OCI-LY7 (cell line): ENCODE measurements around the gene HMGB1. TPM values are rescaled to one million over a fixed set of nuclear protein-coding genes. Genes with fewer than 3 reads are reported as not detected.

Experiments
- BruUV-seq: library from RNA; stranded (reverse); fragments of 400-500 nt; replicated peaks from 2 replicates; lab custom pipeline; 2021; lab: Mats Ljungman, UMichigan
- CTCF ChIA-PET: fragments of 300-600 bp; sonication (Branson Sonifier 250); formaldehyde crosslinking; loops from one replicate; lab custom pipeline; 2022; ENCODE audit warnings: antibody characterized with exemption; ENCODE audit not compliant: unreplicated experiment; lab: Charles Lee
- POLR2A ChIA-PET: fragments of 300-600 bp; sonication (Branson Sonifier 250); formaldehyde crosslinking; loops from one replicate; lab custom pipeline; 2022; ENCODE audit warnings: antibody characterized with exemption; lab: Charles Lee
- DNase-seq: peaks from one replicate; pipeline ENCODE4 v3.0.0-alpha.2; 2015; ENCODE audit warnings: low spot score
- H2AFZ ChIP-seq: fragments of 200-600 bp; sonication (generic), shearing (Covaris generic); 2 replicates; pipeline ENCODE4 v1.6.1; 2014; ENCODE audit warnings: mild to moderate bottlenecking, antibody characterized with exemption, low read length, moderate library complexity
- H3K27ac ChIP-seq: fragments of 200-600 bp; sonication (generic); 2 replicates; pipeline ENCODE4 v1.5.1; 2014; ENCODE audit warnings: mixed run types, low read depth, mild to moderate bottlenecking, moderate library complexity, low read length, inconsistent platforms; ENCODE audit not compliant: poor library complexity, severe bottlenecking
- H3K36me3 ChIP-seq: fragments of 200-600 bp; sonication (generic); 2 replicates; pipeline ENCODE4 v1.6.1; 2014; ENCODE audit warnings: mild to moderate bottlenecking, antibody characterized with exemption, low read length, moderate library complexity, mixed read lengths; ENCODE audit not compliant: insufficient read depth
- H3K4me1 ChIP-seq: fragments of 200-600 bp; sonication (generic); 2 replicates; pipeline ENCODE4 v1.5.1; 2014; ENCODE audit warnings: mild to moderate bottlenecking, low read length; ENCODE audit not compliant: insufficient read depth, poor library complexity, severe bottlenecking
- H3K4me2 ChIP-seq: fragments of 200-600 bp; sonication (generic); 2 replicates; pipeline ENCODE4 v1.6.1; 2014; ENCODE audit warnings: mild to moderate bottlenecking, low read length
- H3K4me3 ChIP-seq: fragments of 200-600 bp; sonication (generic); 2 replicates; pipeline ENCODE4 v1.5.1; 2014; ENCODE audit warnings: mild to moderate bottlenecking, low read depth, low read length; ENCODE audit not compliant: poor library complexity, severe bottlenecking
- H3K79me2 ChIP-seq: fragments of 200-600 bp; sonication (generic); 2 replicates; pipeline ENCODE4 v1.6.1; 2016; ENCODE audit warnings: low read depth, mild to moderate bottlenecking, low read length, moderate library complexity, mixed read lengths; ENCODE audit not compliant: insufficient read depth
- H3K9me2 ChIP-seq: fragments of 200-600 bp; sonication (generic); 2 replicates; pipeline ENCODE4 v1.6.1; 2016; ENCODE audit warnings: mild to moderate bottlenecking, low read length, mixed read lengths; ENCODE audit not compliant: insufficient read depth
- H3K9me3 ChIP-seq: fragments of 200-600 bp; sonication (generic); 2 replicates; pipeline ENCODE4 v1.6.1; 2014; ENCODE audit warnings: mild to moderate bottlenecking, mixed run types, low read length, mixed read lengths
- H4K20me1 ChIP-seq: fragments of 200-600 bp; sonication (generic); 2 replicates; pipeline ENCODE4 v1.6.1; 2014; ENCODE audit warnings: mild to moderate bottlenecking, antibody characterized with exemption, low read length, moderate library complexity, mixed read lengths; ENCODE audit not compliant: insufficient read depth
- CTCF ChIP-seq: fragments of 200-600 bp; sonication (generic); conservative IDR thresholded peaks from 2 replicates; pipeline ENCODE4 v1.5.1; 2014; ENCODE audit warnings: mild to moderate bottlenecking, antibody characterized with exemption, low read length, moderate library complexity, mixed read lengths
- EZH2phosphoT487 ChIP-seq: fragments of 200-600 bp; sonication (generic); IDR thresholded peaks from 2 replicates; pipeline ENCODE4 v1.6.1; 2018; ENCODE audit warnings: low read depth, borderline replicate concordance, mild to moderate bottlenecking, mixed run types, antibody characterized with exemption, low read length, moderate library complexity, mixed read lengths
- intact Hi-C: fragments of 100-400 bp; cut with micrococcal nuclease; formaldehyde crosslinking; loops from one replicate; pipeline ENCODE4 v1.10.0; 2022; ENCODE audit not compliant: unreplicated experiment
- total RNA-seq, 2 experiments: library from RNA; depleted of rRNA in 1 of 2; stranded (reverse); fragments of >200 nt in 1 of 2; shearing (Covaris generic) in 1 of 2; gene quantifications; 2 replicates each; pipeline ENCODE4 v1.2.3, GENCODE V29; 2014 to 2022

The HMGB1 gene
- total RNA-seq, 2 experiments from 2014 or later, result 1,114 to 1,288 TPM

GRCh38 chr13:30429721-30430694 lies 35.7 kb downstream of the HMGB1 start:
- no peaks in the 10 kb centered on the region for H3K36me3 ChIP-seq
- H2AFZ ChIP-seq, result peak overlapping the region; percentile 94; the same call in 1 of the 2 replicates
- peak overlapping the region; percentile 78 for H3K4me2 ChIP-seq
- no peaks in the 10 kb centered on the region for H3K9me2 ChIP-seq
- no peaks in the 10 kb centered on the region; the same call in 1 of the 2 replicates for H3K79me2 ChIP-seq
- ChIA-PET CTCF (interaction anchor here (1.2 kb wide), 2 partner anchors 14 to 16 kb away, joined by 4 to 6 read pairs; no protein-coding TSS in a partner anchor), POLR2A (interaction anchor here (0.5 to 6.7 kb wide), 19 partner anchors 10 to 438 kb away, joined by 3 to 235 read pairs (median 5); partner anchors contain the start of genes HMGB1 and UBE2L5)
- H3K9me3 ChIP-seq, result no peaks in the 10 kb centered on the region
- no peak for DNase-seq
- no TSS peak for BruUV-seq
- no peaks in the 10 kb centered on the region for H4K20me1 ChIP-seq
- peak overlapping the region; percentile 57 for H3K4me3 ChIP-seq
- TF ChIP-seq EZH2phosphoT487 (no peak), CTCF (no peak)
- peaks cover 67% of the 10 kb centered on the region for H3K4me1 ChIP-seq
- H3K27ac ChIP-seq, result peak overlapping the region; percentile 83
- intact Hi-C loops, result loop anchor here (2.0 kb wide), 1 partner anchor 15 kb away; no protein-coding TSS in a partner anchor

GRCh38 chr13:30429235-30429634 lies 36.5 kb downstream of the HMGB1 start:
- H3K79me2 ChIP-seq, result peaks cover 3% of the 10 kb centered on the region; the same call in 1 of the 2 replicates
- H3K9me2 ChIP-seq, result no peaks in the 10 kb centered on the region
- POLR2A ChIA-PET, result interaction anchor here (0.5 to 6.7 kb wide), 16 partner anchors 9 to 125 kb away, joined by 3 to 235 read pairs (median 6); partner anchors contain the start of genes HMGB1 and UBE2L5
- CTCF ChIA-PET, result interaction anchor here (1.2 kb wide), 1 partner anchor 14 kb away, joined by 6 read pairs; no protein-coding TSS in a partner anchor
- H3K9me3 ChIP-seq, result no peaks in the 10 kb centered on the region
- H3K27ac ChIP-seq, result peak overlapping the region; percentile 83
- no peak overlapping the region for H2AFZ ChIP-seq
- no peaks in the 10 kb centered on the region for H3K36me3 ChIP-seq
- peak overlapping the region; percentile 57 for H3K4me3 ChIP-seq
- H4K20me1 ChIP-seq, result no peaks in the 10 kb centered on the region
- peak overlapping the region; percentile 78 for H3K4me2 ChIP-seq
- peak; percentile 89 for DNase-seq
- intact Hi-C loops, result loop anchor here (2.0 kb wide), 1 partner anchor 16 kb away; no protein-coding TSS in a partner anchor
- no TSS peak for BruUV-seq
- peaks cover 75% of the 10 kb centered on the region for H3K4me1 ChIP-seq
- TF ChIP-seq EZH2phosphoT487, result no peak
- TF ChIP-seq CTCF, result no peak
